Panc1 (cell line): ENCODE results near the gene KATNIP. TPM values are rescaled to one million over a fixed set of nuclear protein-coding genes. Genes with fewer than 3 reads are reported as not detected.

Experiments used
- ATAC-seq: fragments of 200-7000 bp; cut with Tn5 transposase; 2 replicates; pipeline ENCODE4 v1.9.1; 2020; ENCODE audit warnings: mild to moderate bottlenecking, moderate library complexity
- BruUV-seq: library from RNA; stranded (reverse); fragments of 400-500 nt; replicated peaks from 2 replicates; lab custom pipeline; 2021; lab: Mats Ljungman, UMichigan
- CTCF ChIA-PET: fragments of 300-600 bp; sonication (Branson Sonifier 250); formaldehyde crosslinking; loops from one replicate; lab custom pipeline; 2022; ENCODE audit warnings: antibody characterized with exemption; lab: Charles Lee
- POLR2A ChIA-PET: fragments of 300-600 bp; sonication (Branson Sonifier 250); formaldehyde crosslinking; loops from one replicate; lab custom pipeline; 2022; ENCODE audit warnings: antibody characterized with exemption; lab: Charles Lee
- DNase-seq: peaks from one replicate; pipeline ENCODE4 v3.0.0-alpha.2; 2010; ENCODE audit warnings: low read depth, low spot score
- H3K27ac ChIP-seq: 2 replicates; pipeline ENCODE4 v1.5.1; 2011; ENCODE audit warnings: mild to moderate bottlenecking, low read length, inconsistent platforms
- H3K27me3 ChIP-seq: fragments of 200-500 bp; sonication (Bioruptor generic); 2 replicates; pipeline ENCODE4 v1.6.0; 2014; ENCODE audit warnings: low read length, inconsistent platforms; ENCODE audit not compliant: control insufficient read depth, insufficient read depth
- H3K36me3 ChIP-seq: fragments of 200-500 bp; sonication (Bioruptor generic); 2 replicates; pipeline ENCODE4 v1.5.1; 2014; ENCODE audit warnings: inconsistent platforms, mild to moderate bottlenecking, low read length, moderate library complexity; ENCODE audit not compliant: control insufficient read depth, insufficient read depth
- H3K4me1 ChIP-seq: 2 replicates; pipeline ENCODE4 v1.5.1; 2011; ENCODE audit warnings: inconsistent platforms, mild to moderate bottlenecking, low read length, moderate library complexity; ENCODE audit not compliant: control insufficient read depth, insufficient read depth
- H3K4me3 ChIP-seq, 2 experiments: 2 replicates each; pipeline ENCODE4 v1.5.1; 2011 to 2012; ENCODE audit warnings: low read depth in 2 of 2, low read length in 2 of 2, mild to moderate bottlenecking in 2 of 2, inconsistent platforms in 1 of 2, moderate library complexity in 1 of 2
- H3K9me3 ChIP-seq: fragments of 200-500 bp; sonication (Bioruptor generic); 2 replicates; pipeline ENCODE4 v1.5.1; 2014; ENCODE audit warnings: low read depth, mild to moderate bottlenecking, inconsistent platforms, low read length, moderate library complexity; ENCODE audit not compliant: control insufficient read depth, insufficient read depth
- CTCF ChIP-seq: fragments of 450-650 bp; IDR thresholded peaks from 2 replicates; pipeline ENCODE4 v1.5.1; 2017; ENCODE audit warnings: mild to moderate bottlenecking
- POLR2AphosphoS5 ChIP-seq: IDR thresholded peaks from 2 replicates; pipeline ENCODE4 v1.6.1; 2012; ENCODE audit warnings: mild to moderate bottlenecking, low read depth, low read length, moderate library complexity
- REST ChIP-seq, 2 experiments: IDR thresholded peaks; 2 replicates each; pipeline ENCODE4 v1.6.1; 2011 to 2012; ENCODE audit warnings: low read depth in 2 of 2, control low read depth in 1 of 2, low read length in 1 of 2, mild to moderate bottlenecking in 1 of 2, moderate library complexity in 1 of 2; ENCODE audit not compliant: insufficient read depth in 1 of 2
- SIN3A ChIP-seq: IDR thresholded peaks from 2 replicates; pipeline ENCODE4 v1.6.1; 2012; ENCODE audit warnings: low read depth, mild to moderate bottlenecking, low read length, moderate library complexity, borderline replicate concordance; ENCODE audit not compliant: insufficient read depth
- TCF7L2 ChIP-seq: IDR thresholded peaks from 2 replicates; pipeline ENCODE4 v1.6.1; 2011; ENCODE audit warnings: mild to moderate bottlenecking, low read depth, low read length, inconsistent platforms
- in situ Hi-C: cut with HindIII; loops from 2 replicates; pipeline ENCODE4 v1.10.0; 2016; ENCODE audit warnings: low sequenced_read_pairs, low pct_unique_long_range_greater_than_20kb
- intact Hi-C: fragments of 100-400 bp; cut with micrococcal nuclease; formaldehyde crosslinking; loops from one replicate; pipeline ENCODE4 v1.10.0; 2022; ENCODE audit not compliant: unreplicated experiment
- total RNA-seq: library from RNA; stranded (reverse); gene quantifications from one replicate; pipeline ENCODE4 v1.2.1, GENCODE V29; 2021; ENCODE audit not compliant: unreplicated experiment

The KATNIP gene
- total RNA-seq, 1 experiment from 2014 or later = 36.7 TPM

GRCh38 chr16:27571433-27572326 is 21.7 kb downstream of the KATNIP start:
- DNase-seq = no peak
- intact Hi-C loops (no loop called here), in situ Hi-C loops (no loop called here)
- ATAC-seq = no peak
- Histone ChIP-seq H3K36me3 (no peaks in the 10 kb centered on the region), H3K4me1 (no peaks in the 10 kb centered on the region), H3K27ac (no peak overlapping the region), H3K4me3 (no peak overlapping the region), H3K27me3 (no peaks in the 10 kb centered on the region), H3K9me3 (no peaks in the 10 kb centered on the region)
- TF ChIP-seq CTCF (no peak), POLR2AphosphoS5 (no peak), REST (IDR thresholded peaks at IDR 0.05; ENCODE audit: insufficient read depth in 1 of 2, low read depth in 2 of 2, low read length in 1 of 2) (no peak), TCF7L2 (no peak), SIN3A (no peak)
- POLR2A ChIA-PET = interaction anchor here (1.0 kb wide), 1 partner anchor 22 kb away, joined by 3 read pairs; the partner anchor contains the start of genes GTF3C1 and KATNIP
- no TSS peak for BruUV-seq
- CTCF ChIA-PET = no interaction called here

GRCh38 chr16:27572711-27573110 is 22.8 kb downstream of the KATNIP start:
- POLR2A ChIA-PET = interaction anchor here (0.7 kb wide), 1 partner anchor 23 kb away, joined by 3 read pairs; the partner anchor contains the start of genes GTF3C1 and KATNIP
- no TSS peak for BruUV-seq

More at GRCh38 chr16:27572711-27573110, 22.8 kb downstream of the KATNIP start:
- TF ChIP-seq POLR2AphosphoS5 = no peak
- no peak for TF ChIP-seq SIN3A
- TF ChIP-seq TCF7L2 = no peak
- CTCF ChIA-PET = no interaction called here
- no peaks in the 10 kb centered on the region for H3K9me3 ChIP-seq
- no peak overlapping the region for H3K27ac ChIP-seq
- no peak for DNase-seq
- no peaks in the 10 kb centered on the region for H3K36me3 ChIP-seq
- H3K4me3 ChIP-seq = no peak overlapping the region
- in situ Hi-C loops = no loop called here
- no peak for ATAC-seq
- intact Hi-C loops = no loop called here
- no peaks in the 10 kb centered on the region for H3K27me3 ChIP-seq
- H3K4me1 ChIP-seq = no peaks in the 10 kb centered on the region
